ENCODE measurements around the gene LKAAEAR1.
A peak's percentile ranks its signal among the peaks of the same experiment; 100 is the strongest.
"Not testable (repeated sequence)": the region's sequence is repeated elsewhere in the genome, so short reads cannot be mapped to it uniquely, and the experiment has no call there.

The LKAAEAR1 gene

GRCh38 chr20:64083804-64084684, at the start of gene LKAAEAR1:
Gene LKAAEAR1 (minus strand): TSS chr20:64084398. CDS start chr20:64084219, 179 bp downstream.
- no peak for DNase-seq

GRCh38 chr20:64131406-64131805, 47.2 kb upstream of the LKAAEAR1 start:
- peak; percentile 36 for DNase-seq

GRCh38 chr20:64130876-64131275, 46.7 kb upstream of the LKAAEAR1 start:
- no peak for DNase-seq

- no peak for DNase-seq
Observed at GRCh38 chr20:64130271-64130670, 46.1 kb upstream of the LKAAEAR1 start.

- no peak for DNase-seq
Observed at GRCh38 chr20:64129146-64129782, 45.1 kb upstream of the LKAAEAR1 start.

GRCh38 chr20:64123517-64123916, 39.3 kb upstream of the LKAAEAR1 start:
- DNase-seq, result not testable (repeated sequence)

GRCh38 chr20:64122927-64123326, 38.7 kb upstream of the LKAAEAR1 start:
- DNase-seq, result not testable (repeated sequence)

GRCh38 chr20:64121586-64121985, 37.4 kb upstream of the LKAAEAR1 start:
- no peak for DNase-seq

- DNase-seq, result no peak
Observed at GRCh38 chr20:64119681-64120341, 35.6 kb upstream of the LKAAEAR1 start.

GRCh38 chr20:64119301-64119680, 35.1 kb upstream of the LKAAEAR1 start:
- DNase-seq, result no peak

GRCh38 chr20:64117432-64117777, 33.2 kb upstream of the LKAAEAR1 start:
- not testable (repeated sequence) for DNase-seq

- no peak for DNase-seq
Observed at GRCh38 chr20:64116541-64117431, 32.6 kb upstream of the LKAAEAR1 start.

GRCh38 chr20:64116016-64116415, 31.8 kb upstream of the LKAAEAR1 start:
- DNase-seq, result no peak

- DNase-seq, result peak; percentile 10
Observed at GRCh38 chr20:64115171-64115911, 31.1 kb upstream of the LKAAEAR1 start.

- DNase-seq, result no peak
Observed at GRCh38 chr20:64114356-64114971, 30.3 kb upstream of the LKAAEAR1 start.

GRCh38 chr20:64113796-64114355, 29.7 kb upstream of the LKAAEAR1 start:
- DNase-seq, result no peak

- DNase-seq, result no peak
Observed at GRCh38 chr20:64113444-64113775, 29.2 kb upstream of the LKAAEAR1 start.

GRCh38 chr20:64112691-64113443, 28.7 kb upstream of the LKAAEAR1 start:
- no peak for DNase-seq

- DNase-seq, result no peak
Observed at GRCh38 chr20:64111841-64112641, 27.8 kb upstream of the LKAAEAR1 start.

Measured in NCI-H1092 treated with DMSO at 0.1 percent for 48 hours (cell line).